K562 (cell line): ENCODE measurements around the gene SBK3. TPM values are rescaled to one million over a fixed set of nuclear protein-coding genes. Genes with fewer than 3 reads are reported as not detected.
A peak's percentile ranks its signal among the peaks of the same experiment; 100 is the strongest.

Source experiments
- ARNT ChIP-seq, 2 experiments: fragments of 450-650 bp; IDR thresholded peaks; 2 replicates each; pipeline ENCODE4 v1.6.1; 2016; ENCODE audit warnings: mild to moderate bottlenecking in 1 of 2
- CREB1 ChIP-seq, 2 experiments: sonication (generic) in 1 of 2; formaldehyde crosslinking in 1 of 2; IDR thresholded peaks; 2 replicates each; pipeline versions ENCODE4 v1.6.1 to v1.8.0; 2012 to 2022; ENCODE audit warnings: inconsistent platforms in 1 of 2, mild to moderate bottlenecking in 1 of 2, missing genetic modification reagents in 1 of 2, moderate library complexity in 1 of 2
- DIDO1 ChIP-seq: fragments of 450-650 bp; IDR thresholded peaks from 2 replicates; pipeline ENCODE4 v1.6.1; 2016; ENCODE audit warnings: low read depth, missing biosample characterization, missing genetic modification characterization
- FOXJ2 ChIP-seq: fragments of 200-800 bp; sonication (Bioruptor generic); IDR thresholded peaks from 2 replicates; pipeline ENCODE4 v1.6.1; 2016; ENCODE audit warnings: missing genetic modification characterization, missing compliant biosample characterization
- GATAD2A ChIP-seq: fragments of 450-650 bp; IDR thresholded peaks from 2 replicates; pipeline ENCODE4 v1.6.1; 2017
- KDM4B ChIP-seq, 2 experiments: fragments of 450-650 bp in 1 of 2; sonication (generic) in 1 of 2; IDR thresholded peaks; 2 replicates each; pipeline ENCODE4 v1.6.1; 2016 to 2017; ENCODE audit warnings: borderline replicate concordance in 2 of 2, antibody characterized with exemption in 1 of 2, low read depth in 1 of 2, mild to moderate bottlenecking in 1 of 2
- KLF10 ChIP-seq: fragments of 250-450 bp; sonication (Bioruptor Pico); IDR thresholded peaks from 2 replicates; pipeline ENCODE4 v1.6.1; 2021; ENCODE audit warnings: matching md5 sums
- MAFK ChIP-seq: IDR thresholded peaks from 2 replicates; pipeline ENCODE4 v1.6.1; 2011; ENCODE audit warnings: low read length, improper control_type of control experiment
- MED1 ChIP-seq: sonication (generic); formaldehyde crosslinking; IDR thresholded peaks from 2 replicates; pipeline ENCODE4 v1.8.1; 2023; ENCODE audit warnings: missing genetic modification reagents, borderline replicate concordance
- SNRNP70 ChIP-seq: fragments of 200-400 bp; formaldehyde crosslinking; optimal IDR thresholded peaks from 2 replicates; pipeline ENCODE3; 2017; ENCODE audit warnings: low read depth, low read length
- TAL1 ChIP-seq: fragments of 450-650 bp; IDR thresholded peaks from 2 replicates; pipeline ENCODE4 v1.6.1; 2016; ENCODE audit warnings: mild to moderate bottlenecking
- ZNF175 ChIP-seq: fragments of 200-800 bp; sonication (Bioruptor generic); IDR thresholded peaks from 2 replicates; pipeline ENCODE4 v1.6.1; 2016; ENCODE audit warnings: low read depth, mild to moderate bottlenecking, missing genetic modification characterization, missing compliant biosample characterization
- ZNF707 ChIP-seq: fragments of 250-450 bp; sonication (Bioruptor Pico); conservative IDR thresholded peaks from 2 replicates; pipeline ENCODE4 v1.8.0; 2022; ENCODE audit warnings: inconsistent platforms, mild to moderate bottlenecking, moderate library complexity
- ZNF766 ChIP-seq: fragments of 200-800 bp; sonication (Bioruptor generic); conservative IDR thresholded peaks from 2 replicates; pipeline ENCODE4 v1.6.1; 2016; ENCODE audit warnings: missing genetic modification characterization, missing compliant biosample characterization
- polyA plus RNA-seq, 8 experiments: library from polyadenylated mRNA; depleted of rRNA in 4 of 8; stranded (reverse) in 5 of 8; unstranded in 3 of 8; fragments of >200 nt; fragmentation: Nextera tagmentation in 2 of 8; fragmentation: Illumina TruSeq in 1 of 8; extraction: Ambion mirVana in 2 of 8; extraction: Trizol in 1 of 8; gene quantifications; 2 replicates each; pipeline versions ENCODE4 v1.2.1 to v1.2.3, GENCODE V29; 2011 to 2014; ENCODE audit warnings: inconsistent platforms in 1 of 8, missing spikeins in 1 of 8
- total RNA-seq, 7 experiments: library from RNA; depleted of rRNA in 6 of 7; stranded (reverse); fragments of >200 nt in 6 of 7; fragmentation: Illumina TruSeq in 2 of 7; extraction: Trizol in 2 of 7; gene quantifications; 2 replicates each; pipeline versions ENCODE4 v1.2.1 to v1.2.3, GENCODE V29; 2011 to 2021; ENCODE audit warnings: low replicate concordance in 1 of 7
- TF ChIP-seq, protein P1 (sequence below): sonication (generic); formaldehyde crosslinking; IDR thresholded peaks from 2 replicates; pipeline ENCODE4 v1.5.0; 2020; ENCODE audit warnings: missing genetic modification reagents
- TF ChIP-seq, protein P2 (sequence below): IDR thresholded peaks from 2 replicates; pipeline ENCODE4 v1.6.1; 2011; ENCODE audit warnings: borderline replicate concordance, low read depth, mild to moderate bottlenecking, moderate library complexity, low read length; ENCODE audit not compliant: insufficient read depth, poor library complexity, severe bottlenecking
- TF ChIP-seq, protein P3 (sequence below), 2 experiments: fragments of 250-450 bp in 1 of 2; fragments of 450-650 bp in 1 of 2; sonication (Bioruptor Pico) in 1 of 2; IDR thresholded peaks; 2 replicates each; pipeline versions ENCODE4 v1.6.1 to v1.8.0; 2016 to 2021; ENCODE audit warnings: mild to moderate bottlenecking in 2 of 2, moderate library complexity in 2 of 2, missing compliant biosample characterization in 1 of 2, missing genetic modification characterization in 1 of 2
- TF ChIP-seq, protein P4 (sequence below): fragments of 250-450 bp; sonication (Bioruptor Pico); IDR thresholded peaks from 2 replicates; pipeline ENCODE4 v1.5.0; 2021; ENCODE audit warnings: mild to moderate bottlenecking, borderline replicate concordance
- TF ChIP-seq, protein P5 (sequence below), 2 experiments: fragments of 450-650 bp; conservative IDR thresholded peaks; 2 replicates each; pipeline ENCODE4 v1.6.1; 2017; ENCODE audit warnings: mild to moderate bottlenecking in 2 of 2, moderate library complexity in 2 of 2

Gene SBK3
- total and polyA plus RNA-seq, 9 of the 15 experiments (the other 6 are each of a cell fraction or from before 2014, with no cell fraction given), result 0.11 to 0.43 (median 0.13) TPM; not detected in 6

DNA sequence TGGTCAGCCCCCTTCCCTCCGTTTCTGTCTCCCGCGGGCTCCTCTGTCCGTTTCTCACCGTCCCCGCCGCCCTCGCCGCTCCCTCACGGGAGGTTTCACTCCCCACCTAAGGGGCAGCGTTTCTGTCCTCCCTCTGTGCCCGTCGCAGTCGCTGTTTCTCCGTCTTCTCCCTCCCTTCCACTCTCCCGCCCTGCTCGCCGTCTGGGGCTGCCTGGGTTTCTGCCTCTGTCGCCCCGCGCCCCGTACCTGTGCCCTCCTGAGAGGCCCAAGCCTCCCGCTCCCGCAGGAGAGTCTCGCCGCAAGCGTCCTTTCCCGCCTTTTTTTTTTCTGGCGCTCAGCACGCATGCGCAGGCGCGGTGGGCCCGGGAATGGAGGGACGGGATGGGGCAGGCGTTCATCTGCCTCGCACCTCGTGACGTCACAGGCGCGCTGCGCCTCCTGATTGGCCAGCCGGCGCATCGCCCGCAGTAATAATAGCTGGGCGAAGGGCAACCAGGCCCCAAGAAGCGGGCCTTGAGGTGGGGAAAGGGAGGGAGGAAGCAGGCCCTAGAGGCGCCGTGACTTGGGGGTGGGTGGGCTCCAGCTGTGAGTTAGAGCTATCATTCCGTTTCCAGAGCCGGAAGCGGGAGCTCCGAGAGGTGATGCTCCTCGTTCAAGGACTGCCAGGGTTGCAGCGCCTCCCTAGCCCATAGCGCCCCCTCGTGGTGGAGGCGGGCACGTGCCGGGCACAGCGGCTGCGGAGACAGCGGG, 41.7 kb downstream of the SBK3 start (continued):
- TF ChIP-seq, protein P1, sequence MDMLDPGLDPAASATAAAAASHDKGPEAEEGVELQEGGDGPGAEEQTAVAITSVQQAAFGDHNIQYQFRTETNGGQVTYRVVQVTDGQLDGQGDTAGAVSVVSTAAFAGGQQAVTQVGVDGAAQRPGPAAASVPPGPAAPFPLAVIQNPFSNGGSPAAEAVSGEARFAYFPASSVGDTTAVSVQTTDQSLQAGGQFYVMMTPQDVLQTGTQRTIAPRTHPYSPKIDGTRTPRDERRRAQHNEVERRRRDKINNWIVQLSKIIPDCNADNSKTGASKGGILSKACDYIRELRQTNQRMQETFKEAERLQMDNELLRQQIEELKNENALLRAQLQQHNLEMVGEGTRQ (CRISPR knock-in tag), result peak; percentile 76
- TF ChIP-seq DIDO1 (tag), result no peak
- TF ChIP-seq ARNT (IDR thresholded peaks at IDR 0.05), result peak in 1 of 2 experiments; percentile 69; a peak in 2 of 4 replicates
- no peak for TF ChIP-seq ZNF766 (CRISPR knock-in tag)
- peak; percentile 94 for TF ChIP-seq CREB1 (IDR thresholded peaks at IDR 0.05)
- TF ChIP-seq CREB1 (CRISPR knock-in tag; IDR thresholded peaks at IDR 0.05), result peak; percentile 99
- TF ChIP-seq MAFK, result no peak
- TF ChIP-seq, protein P2, sequence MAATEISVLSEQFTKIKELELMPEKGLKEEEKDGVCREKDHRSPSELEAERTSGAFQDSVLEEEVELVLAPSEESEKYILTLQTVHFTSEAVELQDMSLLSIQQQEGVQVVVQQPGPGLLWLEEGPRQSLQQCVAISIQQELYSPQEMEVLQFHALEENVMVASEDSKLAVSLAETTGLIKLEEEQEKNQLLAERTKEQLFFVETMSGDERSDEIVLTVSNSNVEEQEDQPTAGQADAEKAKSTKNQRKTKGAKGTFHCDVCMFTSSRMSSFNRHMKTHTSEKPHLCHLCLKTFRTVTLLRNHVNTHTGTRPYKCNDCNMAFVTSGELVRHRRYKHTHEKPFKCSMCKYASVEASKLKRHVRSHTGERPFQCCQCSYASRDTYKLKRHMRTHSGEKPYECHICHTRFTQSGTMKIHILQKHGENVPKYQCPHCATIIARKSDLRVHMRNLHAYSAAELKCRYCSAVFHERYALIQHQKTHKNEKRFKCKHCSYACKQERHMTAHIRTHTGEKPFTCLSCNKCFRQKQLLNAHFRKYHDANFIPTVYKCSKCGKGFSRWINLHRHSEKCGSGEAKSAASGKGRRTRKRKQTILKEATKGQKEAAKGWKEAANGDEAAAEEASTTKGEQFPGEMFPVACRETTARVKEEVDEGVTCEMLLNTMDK, result peak; percentile 74
- no peak for TF ChIP-seq SNRNP70
- no peak for TF ChIP-seq GATAD2A
- TF ChIP-seq, protein P3, sequence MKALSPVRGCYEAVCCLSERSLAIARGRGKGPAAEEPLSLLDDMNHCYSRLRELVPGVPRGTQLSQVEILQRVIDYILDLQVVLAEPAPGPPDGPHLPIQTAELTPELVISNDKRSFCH (CRISPR knock-in tag; IDR thresholded peaks at IDR 0.05), result no peak
- TF ChIP-seq, protein P3 (tag; IDR thresholded peaks at IDR 0.05), result peak; percentile 65; the same call in 1 of the 2 replicates
- TF ChIP-seq, protein P4, sequence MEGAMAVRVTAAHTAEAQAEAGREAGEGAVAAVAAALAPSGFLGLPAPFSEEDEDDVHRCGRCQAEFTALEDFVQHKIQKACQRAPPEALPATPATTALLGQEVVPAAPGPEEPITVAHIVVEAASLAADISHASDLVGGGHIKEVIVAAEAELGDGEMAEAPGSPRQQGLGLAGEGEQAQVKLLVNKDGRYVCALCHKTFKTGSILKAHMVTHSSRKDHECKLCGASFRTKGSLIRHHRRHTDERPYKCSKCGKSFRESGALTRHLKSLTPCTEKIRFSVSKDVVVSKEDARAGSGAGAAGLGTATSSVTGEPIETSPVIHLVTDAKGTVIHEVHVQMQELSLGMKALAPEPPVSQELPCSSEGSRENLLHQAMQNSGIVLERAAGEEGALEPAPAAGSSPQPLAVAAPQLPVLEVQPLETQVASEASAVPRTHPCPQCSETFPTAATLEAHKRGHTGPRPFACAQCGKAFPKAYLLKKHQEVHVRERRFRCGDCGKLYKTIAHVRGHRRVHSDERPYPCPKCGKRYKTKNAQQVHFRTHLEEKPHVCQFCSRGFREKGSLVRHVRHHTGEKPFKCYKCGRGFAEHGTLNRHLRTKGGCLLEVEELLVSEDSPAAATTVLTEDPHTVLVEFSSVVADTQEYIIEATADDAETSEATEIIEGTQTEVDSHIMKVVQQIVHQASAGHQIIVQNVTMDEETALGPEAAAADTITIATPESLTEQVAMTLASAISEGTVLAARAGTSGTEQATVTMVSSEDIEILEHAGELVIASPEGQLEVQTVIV (CRISPR knock-in tag), result no peak
- no peak for TF ChIP-seq ZNF707 (CRISPR knock-in tag)
- no peak for TF ChIP-seq FOXJ2 (tag)
- peak in 1 of 2 experiments; percentile 21; a peak in 1 of 4 replicates for TF ChIP-seq KDM4B (IDR thresholded peaks at IDR 0.05; ENCODE audit: borderline replicate concordance in 2 of 2, low read depth in 1 of 2)
- no peak for TF ChIP-seq MED1 (CRISPR knock-in tag)
- TF ChIP-seq, protein P5, sequence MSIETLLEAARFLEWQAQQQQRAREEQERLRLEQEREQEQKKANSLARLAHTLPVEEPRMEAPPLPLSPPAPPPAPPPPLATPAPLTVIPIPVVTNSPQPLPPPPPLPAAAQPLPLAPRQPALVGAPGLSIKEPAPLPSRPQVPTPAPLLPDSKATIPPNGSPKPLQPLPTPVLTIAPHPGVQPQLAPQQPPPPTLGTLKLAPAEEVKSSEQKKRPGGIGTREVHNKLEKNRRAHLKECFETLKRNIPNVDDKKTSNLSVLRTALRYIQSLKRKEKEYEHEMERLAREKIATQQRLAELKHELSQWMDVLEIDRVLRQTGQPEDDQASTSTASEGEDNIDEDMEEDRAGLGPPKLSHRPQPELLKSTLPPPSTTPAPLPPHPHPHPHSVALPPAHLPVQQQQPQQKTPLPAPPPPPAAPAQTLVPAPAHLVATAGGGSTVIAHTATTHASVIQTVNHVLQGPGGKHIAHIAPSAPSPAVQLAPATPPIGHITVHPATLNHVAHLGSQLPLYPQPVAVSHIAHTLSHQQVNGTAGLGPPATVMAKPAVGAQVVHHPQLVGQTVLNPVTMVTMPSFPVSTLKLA (conservative IDR thresholded peaks at IDR 0.05), result peak; percentile 78 to 84
- TF ChIP-seq ZNF175 (CRISPR knock-in tag), result peak; percentile 68
- TF ChIP-seq TAL1, result no peak
- TF ChIP-seq KLF10 (CRISPR knock-in tag), result no peak
